Measurements from ENCODE around the gene FSTL4. TPM values are rescaled to one million over a fixed set of nuclear protein-coding genes. Genes with fewer than 3 reads are reported as not detected.

Gene FSTL4
- total and polyA plus RNA-seq, 2 donors (not counting 1 experiment from before 2014, with no cell fraction given) = 0.31 to 6.7 TPM

DNA sequence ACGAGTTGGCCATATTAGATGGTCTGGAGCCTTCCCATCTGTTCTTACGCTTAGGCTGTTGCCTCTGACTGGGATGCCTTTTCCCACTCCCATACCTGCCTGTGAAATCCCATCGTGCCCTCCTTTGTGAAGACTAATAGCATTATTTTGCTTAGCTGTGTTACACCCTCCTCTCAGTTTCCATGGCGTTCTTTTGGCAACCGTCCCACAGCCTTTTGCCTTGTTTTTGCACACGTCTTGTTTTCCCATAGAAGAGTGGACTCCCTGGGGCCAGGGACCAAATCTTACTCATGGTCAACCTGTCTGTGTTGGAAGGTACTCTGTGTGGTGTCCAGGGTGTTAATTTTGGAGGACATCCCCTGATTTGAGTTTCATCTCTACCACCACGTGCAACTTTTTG lies 318.4 kb downstream of the FSTL4 start:
- H3K27me3 ChIP-seq (replicated peaks in 1 of 4; ENCODE audit: control extremely low read depth in 1 of 4, control insufficient read depth in 3 of 4, insufficient read depth in 4 of 4, low read length in 3 of 4) = no peaks in the 10 kb centered on the region
- no peaks in the 10 kb centered on the region for H4K20me1 ChIP-seq (ENCODE audit: control insufficient read depth, insufficient read depth, low read length, poor library complexity, severe bottlenecking)
- no peaks in the 10 kb centered on the region for H3K4me1 ChIP-seq (ENCODE audit: control insufficient read depth in 2 of 2, insufficient read depth in 2 of 2, low read length in 2 of 2)
- Mint-ChIP-seq H3K27ac (no peak overlapping the region), H3K4me1 (no peaks in the 10 kb centered on the region), H3K9me3 (ENCODE audit: insufficient read depth) (no peaks in the 10 kb centered on the region), H3K27me3 (no peaks in the 10 kb centered on the region), H3K4me3 (no peak overlapping the region)
- H3K9me3 ChIP-seq (ENCODE audit: control extremely low read depth in 1 of 3, control insufficient read depth in 2 of 3, insufficient read depth in 1 of 3, low read length in 2 of 3) = no peaks in the 10 kb centered on the region
- POLR2A ChIA-PET = no interaction called here
- intact Hi-C loops (cut with micrococcal nuclease) = no loop called here
- H3K27ac ChIP-seq (ENCODE audit: low read length in 2 of 2) = no peak overlapping the region
- H3K4me3 ChIP-seq (ENCODE audit: control extremely low read depth in 1 of 5, extremely low read depth in 1 of 5, insufficient read depth in 1 of 5, low read depth in 2 of 5, low read length in 4 of 5) = no peak overlapping the region
- H3K4me2 ChIP-seq (replicated peaks; ENCODE audit: low read depth, low read length, poor library complexity, severe bottlenecking) = no peak overlapping the region
- H3K79me2 ChIP-seq (ENCODE audit: control insufficient read depth, insufficient read depth, low read length) = no peaks in the 10 kb centered on the region
- TF ChIP-seq EZH2 (IDR thresholded peaks at IDR 0.05; ENCODE audit: borderline replicate concordance, insufficient read depth, low read depth, low read length, poor library complexity, severe bottlenecking) = no peak
- TF ChIP-seq, protein P1, sequence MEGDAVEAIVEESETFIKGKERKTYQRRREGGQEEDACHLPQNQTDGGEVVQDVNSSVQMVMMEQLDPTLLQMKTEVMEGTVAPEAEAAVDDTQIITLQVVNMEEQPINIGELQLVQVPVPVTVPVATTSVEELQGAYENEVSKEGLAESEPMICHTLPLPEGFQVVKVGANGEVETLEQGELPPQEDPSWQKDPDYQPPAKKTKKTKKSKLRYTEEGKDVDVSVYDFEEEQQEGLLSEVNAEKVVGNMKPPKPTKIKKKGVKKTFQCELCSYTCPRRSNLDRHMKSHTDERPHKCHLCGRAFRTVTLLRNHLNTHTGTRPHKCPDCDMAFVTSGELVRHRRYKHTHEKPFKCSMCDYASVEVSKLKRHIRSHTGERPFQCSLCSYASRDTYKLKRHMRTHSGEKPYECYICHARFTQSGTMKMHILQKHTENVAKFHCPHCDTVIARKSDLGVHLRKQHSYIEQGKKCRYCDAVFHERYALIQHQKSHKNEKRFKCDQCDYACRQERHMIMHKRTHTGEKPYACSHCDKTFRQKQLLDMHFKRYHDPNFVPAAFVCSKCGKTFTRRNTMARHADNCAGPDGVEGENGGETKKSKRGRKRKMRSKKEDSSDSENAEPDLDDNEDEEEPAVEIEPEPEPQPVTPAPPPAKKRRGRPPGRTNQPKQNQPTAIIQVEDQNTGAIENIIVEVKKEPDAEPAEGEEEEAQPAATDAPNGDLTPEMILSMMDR (IDR thresholded peaks at IDR 0.05) = no peak
- ATAC-seq (ENCODE audit: low read depth) (no peak), DNase-seq (no peak)
- 62% methylated on average over 3 of the region's 7 CpGs for WGBS (ENCODE audit: insufficient coverage)
- H3K36me3 ChIP-seq (replicated peaks in 1 of 2; ENCODE audit: control extremely low read depth in 1 of 2, control insufficient read depth in 1 of 2, extremely low read depth in 1 of 2, insufficient read depth in 2 of 2, low read length in 1 of 2) = no peaks in the 10 kb centered on the region
- CTCF ChIA-PET = no interaction called here
- no peak overlapping the region for H2AFZ ChIP-seq (ENCODE audit: insufficient read depth, low read depth, low read length, poor library complexity, severe bottlenecking)
- no peak overlapping the region for H3K9ac ChIP-seq (ENCODE audit: low read length)

DNA sequence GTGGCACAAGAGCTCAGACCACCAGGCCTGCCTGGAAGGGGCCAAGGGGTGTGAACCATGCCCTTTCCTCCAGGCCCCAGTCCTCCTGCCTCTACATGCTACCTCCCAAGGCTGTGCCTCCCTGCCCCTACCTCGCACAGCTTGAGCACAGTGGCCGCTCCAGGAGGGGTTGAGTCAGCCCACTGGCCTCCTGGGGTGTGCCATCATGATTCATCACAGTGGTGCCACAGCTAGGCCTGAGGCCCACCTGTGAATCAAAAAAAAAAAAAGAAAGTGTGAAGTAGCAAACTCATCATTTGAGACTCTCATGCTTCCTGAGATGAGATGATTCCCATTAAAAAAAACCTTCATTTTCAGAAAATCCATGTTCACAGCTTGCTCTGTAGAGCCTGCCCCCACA lies 320.0 kb downstream of the FSTL4 start:
- Histone ChIP-seq H3K27ac (ENCODE audit: low read length in 2 of 2) (no peak overlapping the region), H3K9me3 (ENCODE audit: control extremely low read depth in 1 of 3, control insufficient read depth in 2 of 3, insufficient read depth in 1 of 3, low read length in 2 of 3) (no peaks in the 10 kb centered on the region), H3K4me3 (ENCODE audit: control extremely low read depth in 1 of 5, extremely low read depth in 1 of 5, insufficient read depth in 1 of 5, low read depth in 2 of 5, low read length in 4 of 5) (no peak overlapping the region), H3K36me3 (replicated peaks in 1 of 2; ENCODE audit: control extremely low read depth in 1 of 2, control insufficient read depth in 1 of 2, extremely low read depth in 1 of 2, insufficient read depth in 2 of 2, low read length in 1 of 2) (no peaks in the 10 kb centered on the region), H2AFZ (ENCODE audit: insufficient read depth, low read depth, low read length, poor library complexity, severe bottlenecking) (no peak overlapping the region), H3K4me2 (replicated peaks; ENCODE audit: low read depth, low read length, poor library complexity, severe bottlenecking) (no peak overlapping the region), H4K20me1 (ENCODE audit: control insufficient read depth, insufficient read depth, low read length, poor library complexity, severe bottlenecking) (no peaks in the 10 kb centered on the region), H3K4me1 (ENCODE audit: control insufficient read depth in 2 of 2, insufficient read depth in 2 of 2, low read length in 2 of 2) (no peaks in the 10 kb centered on the region), H3K9ac (ENCODE audit: low read length) (no peak overlapping the region), H3K27me3 (replicated peaks in 1 of 4; ENCODE audit: control extremely low read depth in 1 of 4, control insufficient read depth in 3 of 4, insufficient read depth in 4 of 4, low read length in 3 of 4) (no peaks in the 10 kb centered on the region), H3K79me2 (ENCODE audit: control insufficient read depth, insufficient read depth, low read length) (no peaks in the 10 kb centered on the region)
- DNase-seq = no peak
- 55% methylated on average over 2 of the region's 2 CpGs for WGBS (ENCODE audit: insufficient coverage)
- no peak for ATAC-seq (ENCODE audit: low read depth)
- H3K9me3 Mint-ChIP-seq (ENCODE audit: insufficient read depth) = no peaks in the 10 kb centered on the region
- intact Hi-C loops (cut with micrococcal nuclease) = no loop called here
- POLR2A ChIA-PET = no interaction called here
- H3K4me3 Mint-ChIP-seq = no peak overlapping the region
- H3K4me1 Mint-ChIP-seq = no peaks in the 10 kb centered on the region
- no peak overlapping the region for H3K27ac Mint-ChIP-seq
- TF ChIP-seq EZH2 (IDR thresholded peaks at IDR 0.05; ENCODE audit: borderline replicate concordance, insufficient read depth, low read depth, low read length, poor library complexity, severe bottlenecking) = no peak
- TF ChIP-seq, protein P1 (IDR thresholded peaks at IDR 0.05) = no peak
- no peaks in the 10 kb centered on the region for H3K27me3 Mint-ChIP-seq
- CTCF ChIA-PET = interaction anchor here (0.6 kb wide), 1 partner anchor 28 kb away, joined by 4 read pairs; no protein-coding TSS in a partner anchor

All from B cell (primary cell).